SK-N-SH (cell line): ENCODE measurements around the gene IL17RC. TPM values are rescaled to one million over a fixed set of nuclear protein-coding genes. Genes with fewer than 3 reads are reported as not detected.

Experiments
- CTCF ChIA-PET: fragments of 300-600, 350-600 bp; formaldehyde crosslinking; extraction: SDS; loops from one replicate; lab custom pipeline; 2021; lab: Yijun Ruan, JAX
- POLR2A ChIA-PET: fragments of 350-600 bp; sonication (Branson Sonifier 250); formaldehyde crosslinking; extraction: SDS; loops from one replicate; lab custom pipeline; 2020; ENCODE audit warnings: antibody characterized with exemption, inconsistent platforms; lab: Yijun Ruan, JAX
- DNase-seq: peaks from one replicate; pipeline ENCODE4 v3.0.0; 2012
- H2AFZ ChIP-seq: fragments of 200-600 bp; sonication (generic); 2 replicates; pipeline ENCODE4 v1.8.1; 2016; ENCODE audit warnings: antibody characterized with exemption, mild to moderate bottlenecking, low read depth
- H3F3A ChIP-seq: fragments of 200-600 bp; sonication (generic); replicated peaks from 2 replicates; pipeline ENCODE3; 2016; ENCODE audit warnings: antibody characterized with exemption, mild to moderate bottlenecking; ENCODE audit not compliant: insufficient read depth
- H3K27ac ChIP-seq, 2 experiments: fragments of 200-500 bp in 1 of 2; fragments of 200-600 bp in 1 of 2; sonication (Bioruptor generic) in 1 of 2; sonication (generic), shearing (Covaris generic) in 1 of 2; 2 replicates each; pipeline versions ENCODE4 v1.5.1 to v1.6.1; 2014 to 2016; ENCODE audit warnings: low read depth in 2 of 2, inconsistent platforms in 1 of 2, low read length in 1 of 2, mild to moderate bottlenecking in 1 of 2, mixed read lengths in 1 of 2
- H3K27me3 ChIP-seq: fragments of 200-600 bp; sonication (generic), shearing (Covaris generic); 2 replicates; pipeline ENCODE4 v1.6.1; 2016; ENCODE audit warnings: mixed run types; ENCODE audit not compliant: insufficient read depth
- H3K36me3 ChIP-seq, 2 experiments: fragments of 200-500 bp in 1 of 2; fragments of 200-600 bp in 1 of 2; sonication (Bioruptor generic) in 1 of 2; sonication (generic) in 1 of 2; replicated peaks in 1 of 2; 2 replicates each; pipeline versions ENCODE3 to v1.5.1; 2014 to 2016; ENCODE audit warnings: low read length in 1 of 2, mild to moderate bottlenecking in 1 of 2; ENCODE audit not compliant: insufficient read depth in 2 of 2, control insufficient read depth in 1 of 2
- H3K4me1 ChIP-seq, 2 experiments: fragments of 200-500 bp in 1 of 2; fragments of 200-600 bp in 1 of 2; sonication (Bioruptor generic) in 1 of 2; sonication (generic), shearing (Covaris generic) in 1 of 2; 2 replicates each; pipeline versions ENCODE4 v1.5.1 to v1.6.1; 2014 to 2016; ENCODE audit warnings: low read depth in 1 of 2, low read length in 1 of 2, mixed run types in 1 of 2; ENCODE audit not compliant: insufficient read depth in 2 of 2, control insufficient read depth in 1 of 2
- H3K4me2 ChIP-seq: fragments of 200-600 bp; sonication (generic), shearing (Covaris generic); 2 replicates; pipeline ENCODE4 v1.6.1; 2017; ENCODE audit warnings: mixed run types
- H3K4me3 ChIP-seq, 2 experiments: fragments of 200-500 bp in 1 of 2; fragments of 200-600 bp in 1 of 2; sonication (Bioruptor generic) in 1 of 2; sonication (generic), shearing (Covaris generic) in 1 of 2; 2 replicates each; pipeline versions ENCODE4 v1.5.1 to v1.8.1; 2014 to 2016; ENCODE audit warnings: low read depth in 2 of 2, inconsistent platforms in 1 of 2, low read length in 1 of 2, mild to moderate bottlenecking in 1 of 2, mixed read lengths in 1 of 2, moderate library complexity in 1 of 2
- H3K79me2 ChIP-seq: fragments of 200-600 bp; sonication (generic); 2 replicates; pipeline ENCODE4 v1.8.1; 2017; ENCODE audit warnings: mild to moderate bottlenecking; ENCODE audit not compliant: insufficient read depth
- H3K9ac ChIP-seq: fragments of 200-600 bp; sonication (generic); 2 replicates; pipeline ENCODE4 v1.6.1; 2017; ENCODE audit warnings: mixed run types
- H3K9me2 ChIP-seq: fragments of 200-600 bp; sonication (generic); 2 replicates; pipeline ENCODE4 v1.6.1; 2017; ENCODE audit warnings: mixed run types
- H3K9me3 ChIP-seq: fragments of 200-600 bp; sonication (generic); 2 replicates; pipeline ENCODE4 v1.6.1; 2017; ENCODE audit warnings: mixed run types, mild to moderate bottlenecking, moderate library complexity
- H4K20me1 ChIP-seq: fragments of 200-600 bp; sonication (generic); 2 replicates; pipeline ENCODE4 v1.6.1; 2017; ENCODE audit warnings: mild to moderate bottlenecking, mixed run types; ENCODE audit not compliant: insufficient read depth
- EP300 ChIP-seq, 2 experiments: IDR thresholded peaks; 2 replicates each; pipeline versions ENCODE4 v1.4.0 to v1.6.1; 2012; ENCODE audit warnings: borderline replicate concordance in 1 of 2, low read depth in 1 of 2, low read length in 1 of 2
- EZH2phosphoT487 ChIP-seq: fragments of 200-600 bp; sonication (generic); IDR thresholded peaks from 2 replicates; pipeline ENCODE4 v1.6.1; 2017; ENCODE audit warnings: low read depth, mixed run types, mild to moderate bottlenecking, antibody characterized with exemption, moderate library complexity, borderline replicate concordance
- FOXM1 ChIP-seq: IDR thresholded peaks from 2 replicates; pipeline ENCODE4 v1.4.0; 2012; ENCODE audit warnings: low read depth, mild to moderate bottlenecking
- MEF2A ChIP-seq: IDR thresholded peaks from 2 replicates; pipeline ENCODE4 v1.4.0; 2012; ENCODE audit warnings: low read depth, borderline replicate concordance
- NFIC ChIP-seq: IDR thresholded peaks from 2 replicates; pipeline ENCODE4 v1.4.0; 2012; ENCODE audit warnings: borderline replicate concordance
- NRF1 ChIP-seq: IDR thresholded peaks from 2 replicates; pipeline ENCODE4 v1.6.1; 2012; ENCODE audit warnings: low read depth, mild to moderate bottlenecking, low read length
- POLR2AphosphoS5 ChIP-seq: IDR thresholded peaks from 2 replicates; pipeline ENCODE4 v1.6.1; 2012; ENCODE audit warnings: low read depth, low read length
- REST ChIP-seq: IDR thresholded peaks from 2 replicates; pipeline ENCODE4 v1.6.1; 2012; ENCODE audit warnings: mild to moderate bottlenecking, low read depth, low read length, moderate library complexity
- RXRA ChIP-seq: IDR thresholded peaks from 2 replicates; pipeline ENCODE4 v1.4.0; 2012; ENCODE audit warnings: low read depth, mild to moderate bottlenecking, borderline replicate concordance
- SIN3A ChIP-seq: IDR thresholded peaks from 2 replicates; pipeline ENCODE4 v1.6.1; 2012; ENCODE audit warnings: low read depth, mild to moderate bottlenecking, low read length, moderate library complexity, borderline replicate concordance
- TCF12 ChIP-seq: IDR thresholded peaks from 2 replicates; pipeline ENCODE4 v1.4.0; 2012
- ZBTB33 ChIP-seq: IDR thresholded peaks from 2 replicates; pipeline ENCODE4 v1.4.0; 2012; ENCODE audit warnings: low read depth, borderline replicate concordance
- WGBS: methylation state at CpG from one replicate; pipeline ENCODE4 v1.1.6; 2017; ENCODE audit warnings: low lambda C conversion rate; 5-methylcytosine and 5-hydroxymethylcytosine counted together
- polyA plus RNA-seq, 3 experiments: library from polyadenylated mRNA; depleted of rRNA; stranded (reverse); fragments of >200 nt; gene quantifications; 2 replicates each; pipeline ENCODE4 v1.2.3, GENCODE V29; 2012
- TF ChIP-seq, protein P1 (sequence below): IDR thresholded peaks from 2 replicates; pipeline ENCODE4 v1.4.0; 2012; ENCODE audit warnings: low read depth
- TF ChIP-seq, protein P2 (sequence below): fragments of 150-350 bp; IDR thresholded peaks from 2 replicates; pipeline ENCODE4 v1.6.1; 2016; ENCODE audit warnings: mild to moderate bottlenecking, low read depth, low read length

The IL17RC gene
- polyA plus RNA-seq, 1 of the 3 experiments (the other 2 are of a cell fraction), result 17.3 TPM

GRCh38 chr3:9890249-9891071, 26.4 kb upstream of the IL17RC start, which contains the start of gene JAGN1 (continued):
- TF ChIP-seq ZBTB33 (no peak), EZH2phosphoT487 (no peak), MEF2A (no peak), FOXM1 (no peak), NFIC (no peak), RXRA (no peak), POLR2AphosphoS5 (peak; percentile 91), NRF1 (peak; percentile 60), EP300 (IDR thresholded peaks at IDR 0.05; ENCODE audit: borderline replicate concordance in 1 of 2, low read depth in 1 of 2, low read length in 1 of 2) (peak in 1 of 2 experiments; percentile 15; a peak in 1 of 4 replicates), TCF12 (peak; percentile 27; the same call in 1 of the 2 replicates)
- TF ChIP-seq, protein P1, sequence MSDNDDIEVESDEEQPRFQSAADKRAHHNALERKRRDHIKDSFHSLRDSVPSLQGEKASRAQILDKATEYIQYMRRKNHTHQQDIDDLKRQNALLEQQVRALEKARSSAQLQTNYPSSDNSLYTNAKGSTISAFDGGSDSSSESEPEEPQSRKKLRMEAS, result peak; percentile 85
- TF ChIP-seq, protein P2, sequence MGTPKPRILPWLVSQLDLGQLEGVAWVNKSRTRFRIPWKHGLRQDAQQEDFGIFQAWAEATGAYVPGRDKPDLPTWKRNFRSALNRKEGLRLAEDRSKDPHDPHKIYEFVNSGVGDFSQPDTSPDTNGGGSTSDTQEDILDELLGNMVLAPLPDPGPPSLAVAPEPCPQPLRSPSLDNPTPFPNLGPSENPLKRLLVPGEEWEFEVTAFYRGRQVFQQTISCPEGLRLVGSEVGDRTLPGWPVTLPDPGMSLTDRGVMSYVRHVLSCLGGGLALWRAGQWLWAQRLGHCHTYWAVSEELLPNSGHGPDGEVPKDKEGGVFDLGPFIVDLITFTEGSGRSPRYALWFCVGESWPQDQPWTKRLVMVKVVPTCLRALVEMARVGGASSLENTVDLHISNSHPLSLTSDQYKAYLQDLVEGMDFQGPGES, result no peak

GRCh38 chr3:9891072-9891622, 25.8 kb upstream of the IL17RC start:
- Histone ChIP-seq H3K9me3 (no peaks in the 10 kb centered on the region), H3K9ac (peak overlapping the region; percentile 95), H3K79me2 (peaks cover 48% of the 10 kb centered on the region), H2AFZ (peak overlapping the region; percentile 98), H3F3A (peaks cover 27% of the 10 kb centered on the region), H3K4me3 (peak overlapping the region; percentile 81 to 84), H3K4me1 (peaks cover 3 to 9% of the 10 kb centered on the region in 2 experiments; a peak in 2 of 4 replicates), H3K27ac (peak overlapping the region; percentile 78 to 90), H3K9me2 (no peaks in the 10 kb centered on the region), H4K20me1 (peaks cover 7% of the 10 kb centered on the region; the same call in 1 of the 2 replicates), H3K4me2 (peak overlapping the region; percentile 75), H3K36me3 (peaks cover 23 to 25% of the 10 kb centered on the region in 2 experiments), H3K27me3 (no peaks in the 10 kb centered on the region)
- DNase-seq, result no peak
- ChIA-PET CTCF (interaction anchor here (1.0 to 1.4 kb wide), 4 partner anchors 10 to 55 kb away, joined by 3 to 4 read pairs (median 4); no protein-coding TSS in a partner anchor), POLR2A (interaction anchor here (0.6 to 2.0 kb wide), 6 partner anchors 9 to 47 kb away, joined by 3 to 11 read pairs (median 3); partner anchors contain the start of gene CRELD1)
- TF ChIP-seq SIN3A (0 out of 2 replicates have a peak, but pooled peaks have one; percentile 2), REST (no peak)
- WGBS, result 8% methylated on average over 12 of the region's 12 CpGs
